GM12892 (cell line): ENCODE data around the gene SP3.
"Not testable (repeated sequence)": the region's sequence is repeated elsewhere in the genome, so short reads cannot be mapped to it uniquely, and the experiment has no call there.

Source experiments
- DNase-seq: peaks from one replicate; pipeline ENCODE4 v3.0.0; 2011; ENCODE audit not compliant: insufficient read length
- FAIRE-seq: peaks from 2 replicates; lab custom pipeline; 2011; peaks lifted over from hg19 to GRCh38; lab: Jason Lieb, UNC
- POLR2A ChIP-seq: IDR thresholded peaks from 2 replicates; pipeline ENCODE4 v1.6.1; 2011; ENCODE audit warnings: low read depth, low read length, control low read depth
- POLR2AphosphoS5 ChIP-seq: IDR thresholded peaks from 2 replicates; pipeline ENCODE4 v1.6.1; 2011; ENCODE audit warnings: low read depth, low read length, control low read depth
- TAF1 ChIP-seq: IDR thresholded peaks from 2 replicates; pipeline ENCODE4 v1.6.1; 2011; ENCODE audit warnings: low read depth, mild to moderate bottlenecking, control low read depth, low read length, borderline replicate concordance

SP3 gene

GRCh38 chr2:173892341-173892740, 72.8 kb downstream of the SP3 start:
- no peak for DNase-seq
- TF ChIP-seq POLR2AphosphoS5 (no peak), POLR2A (no peak), TAF1 (no peak)
- FAIRE-seq = no peak

- no peak for FAIRE-seq
- TF ChIP-seq POLR2A (no peak), TAF1 (no peak), POLR2AphosphoS5 (no peak)
- DNase-seq = no peak
Observed at GRCh38 chr2:173891315-173892037, 73.7 kb downstream of the SP3 start.

GRCh38 chr2:173889464-173889863, 75.7 kb downstream of the SP3 start:
- not testable (repeated sequence) for FAIRE-seq, DNase-seq

- DNase-seq (no peak), FAIRE-seq (no peak)
- TF ChIP-seq POLR2A = no peak
Observed at GRCh38 chr2:173886613-173887012, 78.6 kb downstream of the SP3 start.

- FAIRE-seq = no peak
- no peak for TF ChIP-seq POLR2A
- TF ChIP-seq TAF1 = no peak
- no peak for TF ChIP-seq POLR2AphosphoS5
- no peak for DNase-seq
Observed at GRCh38 chr2:173884025-173884802, 81.0 kb downstream of the SP3 start.

GRCh38 chr2:173881886-173882285, 83.3 kb downstream of the SP3 start:
- DNase-seq (no peak), FAIRE-seq (no peak)
- no peak for TF ChIP-seq POLR2AphosphoS5
- TF ChIP-seq POLR2A = no peak
- no peak for TF ChIP-seq TAF1

GRCh38 chr2:173881461-173881860, 83.7 kb downstream of the SP3 start:
- TF ChIP-seq TAF1 (no peak), POLR2A (no peak), POLR2AphosphoS5 (no peak)
- no peak for DNase-seq
- FAIRE-seq = no peak

- TF ChIP-seq POLR2A (no peak), TAF1 (no peak), POLR2AphosphoS5 (no peak)
- DNase-seq (no peak), FAIRE-seq (no peak)
Observed at GRCh38 chr2:173880561-173880960, 84.6 kb downstream of the SP3 start.

- FAIRE-seq (no peak), DNase-seq (no peak)
- TF ChIP-seq TAF1 = no peak
- TF ChIP-seq POLR2AphosphoS5 = no peak
- TF ChIP-seq POLR2A = no peak
Observed at GRCh38 chr2:173876833-173877413, 88.2 kb downstream of the SP3 start.

- DNase-seq (no peak), FAIRE-seq (peak; percentile 76)
- TF ChIP-seq POLR2AphosphoS5 = no peak
- no peak for TF ChIP-seq TAF1
- TF ChIP-seq POLR2A = no peak
Observed at GRCh38 chr2:173874894-173875237, 90.3 kb downstream of the SP3 start.

- TF ChIP-seq POLR2AphosphoS5 = no peak
- TF ChIP-seq POLR2A = no peak
- TF ChIP-seq TAF1 = no peak
- FAIRE-seq = no peak
- DNase-seq = no peak
Observed at GRCh38 chr2:173874003-173874893, 90.9 kb downstream of the SP3 start.

GRCh38 chr2:173872714-173873113, 92.5 kb downstream of the SP3 start:
- FAIRE-seq (no peak), DNase-seq (no peak)
- TF ChIP-seq POLR2AphosphoS5 = no peak
- no peak for TF ChIP-seq POLR2A
- no peak for TF ChIP-seq TAF1
